Medulla oblongata (tissue), 1 donor: Measurements from ENCODE around the gene ZNF282.

Source experiments
- DNase-seq: peaks from one replicate; pipeline ENCODE4 v3.0.0-alpha.2; 2015; ENCODE audit errors: extremely low spot score

The ZNF282 gene

DNA sequence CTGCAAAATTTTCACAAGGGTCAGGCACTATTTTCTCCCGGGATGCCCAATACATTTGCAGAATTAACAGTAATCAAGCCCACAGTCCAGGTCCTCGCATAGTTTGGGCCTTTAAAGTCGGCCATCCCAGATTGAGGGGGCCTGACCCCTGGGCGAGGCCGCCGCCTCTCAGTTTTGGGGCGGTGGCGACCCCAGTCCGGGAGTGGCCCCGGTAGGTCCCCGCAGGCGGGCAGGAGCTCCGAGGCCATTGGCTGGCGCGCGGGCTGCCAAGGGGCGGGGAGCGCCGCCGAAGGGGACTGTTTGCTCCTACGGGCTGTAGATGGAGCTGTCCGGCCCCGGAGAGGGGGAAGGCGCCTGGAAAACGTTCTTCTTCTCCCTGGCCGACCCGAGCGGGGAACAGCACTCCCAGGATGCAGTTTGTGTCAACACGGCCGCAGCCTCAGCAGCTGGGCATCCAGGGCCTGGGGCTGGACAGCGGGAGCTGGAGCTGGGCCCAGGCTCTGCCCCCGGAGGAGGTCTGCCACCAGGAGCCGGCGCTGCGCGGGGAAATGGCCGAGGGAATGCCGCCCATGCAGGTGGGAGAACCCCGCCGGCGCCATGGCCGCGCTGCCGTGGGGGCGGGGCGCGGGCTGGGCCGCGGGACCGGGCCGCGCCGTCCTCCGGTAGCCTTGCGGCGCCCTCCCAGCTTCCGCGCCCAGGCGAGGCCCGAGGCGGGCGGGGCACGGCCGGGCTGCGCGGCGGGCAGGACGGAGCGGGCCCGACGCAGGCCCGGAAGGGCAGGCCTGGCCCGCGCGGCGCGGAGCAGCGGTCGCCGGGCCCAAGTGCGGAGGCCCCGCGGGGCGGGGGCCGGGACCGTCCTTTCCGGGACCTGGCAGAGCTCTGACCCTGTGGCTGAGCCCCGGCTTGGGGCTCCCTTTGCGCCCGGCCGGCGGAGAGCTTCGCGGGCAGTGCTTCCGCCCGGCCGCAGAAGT lies at the start of gene ZNF282:
Gene ZNF282, plus strand, starts transcription at position 367 of the 971 bp plus-strand sequence. Its CDS starts 44 bp downstream, at position 411.
- peak; percentile 91 for DNase-seq

DNA sequence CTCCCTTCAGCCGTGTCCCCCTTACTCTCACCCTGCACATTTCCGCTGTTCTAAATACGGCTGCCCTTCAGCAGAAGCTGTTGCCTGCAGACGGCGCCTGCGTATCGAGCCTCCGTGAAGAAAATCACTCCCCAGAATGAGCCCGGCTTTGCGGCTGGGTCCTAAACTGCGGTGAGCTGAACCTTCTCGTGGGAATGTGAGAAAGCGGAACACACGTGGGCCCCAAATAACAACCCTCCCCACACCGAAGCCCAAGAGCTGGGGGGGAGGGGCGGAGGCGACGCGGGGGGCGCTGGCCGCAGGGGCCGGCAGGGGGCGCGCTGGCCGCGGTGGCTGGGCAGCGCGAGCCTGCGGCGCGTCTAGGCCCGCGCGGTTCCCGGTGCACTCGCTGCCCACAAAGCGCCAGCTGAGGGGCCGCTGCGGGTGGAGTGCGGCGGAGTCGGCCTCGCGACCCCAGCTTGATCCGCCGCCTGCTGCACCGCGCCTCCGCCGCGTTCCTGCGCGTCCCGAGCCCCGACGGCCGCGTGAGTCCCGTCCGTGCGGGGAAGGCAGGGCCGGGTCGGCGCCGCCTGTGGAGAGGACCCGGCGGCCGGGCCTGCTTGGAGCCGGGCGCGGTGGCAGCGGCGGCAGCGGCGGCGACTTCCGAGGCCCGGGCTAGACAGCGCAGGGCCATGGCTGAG lies 48.1 kb upstream of the ZNF282 start, which contains the start of gene ZNF398:
Gene ZNF398, plus strand, starts transcription at position 382 of the 680 bp plus-strand sequence. Its CDS starts 290 bp downstream, at position 672.
- peak; percentile 79 for DNase-seq

DNA sequence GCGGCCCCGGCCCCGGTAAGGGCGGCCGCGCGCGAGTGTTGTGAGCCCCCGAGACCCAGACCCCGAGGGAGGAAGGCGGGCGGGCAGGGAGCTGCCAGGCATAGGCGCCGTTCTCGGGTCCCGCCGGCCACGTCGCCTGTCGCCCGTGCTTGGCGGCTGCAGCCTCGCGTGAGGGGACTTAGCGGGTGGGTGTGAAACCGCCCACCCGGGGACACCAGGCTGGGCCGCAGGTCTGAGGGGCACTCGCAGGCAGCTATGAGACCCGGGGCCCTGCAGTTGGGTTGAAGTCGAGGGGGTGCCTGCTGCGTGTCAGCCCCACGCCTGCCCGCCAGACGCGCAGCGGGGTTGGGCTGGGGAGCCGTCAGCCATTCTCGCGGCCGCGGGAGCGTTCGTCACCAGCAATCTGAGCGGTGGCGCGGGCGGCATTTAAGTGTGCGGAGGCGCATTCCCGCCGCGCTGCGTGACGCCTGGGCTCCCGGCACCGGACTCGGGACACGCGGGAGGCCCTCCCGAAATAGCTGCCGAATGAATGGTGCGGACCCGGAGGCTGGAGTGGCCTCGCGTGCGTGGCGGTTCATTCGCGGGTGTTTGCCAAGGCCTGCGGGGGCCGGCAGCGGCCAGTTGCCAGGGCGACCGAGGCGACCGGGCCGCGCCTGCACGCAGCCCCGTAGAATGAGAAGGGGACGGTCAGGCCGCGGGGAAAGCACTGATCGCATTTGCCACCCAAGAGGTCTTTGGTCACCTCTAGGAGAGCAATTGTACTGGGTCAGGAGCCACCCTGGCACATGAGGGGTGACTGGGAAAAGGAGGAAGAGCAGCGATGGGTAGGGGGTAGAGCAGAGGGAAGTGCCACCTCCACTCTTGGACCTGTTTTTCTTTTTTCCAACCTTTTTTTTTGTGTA lies 47.3 kb upstream of the ZNF282 start:
- peak; percentile 12 for DNase-seq

DNA sequence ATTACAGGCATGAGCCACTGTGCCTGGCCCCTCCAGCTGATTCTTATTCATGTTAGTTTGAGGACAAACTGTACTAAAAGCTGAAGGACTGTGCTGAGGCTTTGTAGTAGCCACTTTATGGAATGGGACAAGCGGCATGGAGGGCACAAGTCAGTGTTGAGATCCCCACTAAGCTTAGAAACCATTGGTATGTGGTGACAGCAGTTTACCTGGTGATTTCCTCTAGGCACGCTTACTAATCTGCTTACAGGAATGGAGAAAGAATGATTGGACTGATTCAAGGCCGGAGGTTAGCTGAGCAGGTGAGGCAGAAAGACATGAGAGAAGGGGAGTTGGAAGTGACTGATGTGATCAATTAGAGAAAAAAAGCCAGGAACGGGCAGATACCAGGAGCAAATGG lies 44.4 kb upstream of the ZNF282 start:
- DNase-seq: no peak

DNA sequence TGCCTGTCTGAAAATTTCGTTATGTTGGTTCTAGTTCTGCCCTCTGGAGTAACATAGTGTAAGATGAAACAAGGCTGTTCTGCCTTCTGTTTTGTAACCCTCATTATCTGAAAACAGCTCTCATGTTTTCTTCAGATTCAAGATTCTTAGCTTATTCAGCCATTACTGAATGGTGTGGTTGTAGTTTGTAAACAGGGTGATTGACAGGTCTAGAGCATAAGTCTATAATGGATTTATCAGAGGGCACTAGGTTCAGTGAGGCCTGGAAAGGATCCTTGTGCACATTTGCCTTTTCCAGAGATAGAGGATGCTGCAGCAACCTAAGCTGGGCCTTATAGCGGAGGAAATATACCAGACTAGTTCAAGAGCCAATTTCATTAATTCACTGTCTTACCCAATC lies 42.0 kb upstream of the ZNF282 start:
- DNase-seq: no peak

DNA sequence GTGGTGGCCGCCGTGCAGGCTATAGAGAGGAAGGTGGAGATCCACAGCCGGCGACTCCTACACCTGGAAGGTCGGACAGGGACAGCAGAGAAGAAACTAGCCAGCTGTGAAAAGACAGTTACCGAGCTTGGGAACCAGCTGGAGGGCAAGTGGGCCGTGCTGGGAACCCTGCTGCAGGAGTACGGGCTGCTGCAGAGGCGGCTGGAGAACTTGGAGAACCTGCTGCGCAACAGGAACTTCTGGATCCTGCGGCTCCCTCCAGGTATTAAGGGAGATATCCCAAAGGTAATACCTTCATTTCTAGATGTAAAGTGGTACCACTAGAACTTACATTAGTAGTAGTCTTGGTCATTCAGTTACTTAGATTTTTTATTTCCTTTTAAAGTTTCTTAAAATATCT lies 41.3 kb upstream of the ZNF282 start:
- DNase-seq: no peak

DNA sequence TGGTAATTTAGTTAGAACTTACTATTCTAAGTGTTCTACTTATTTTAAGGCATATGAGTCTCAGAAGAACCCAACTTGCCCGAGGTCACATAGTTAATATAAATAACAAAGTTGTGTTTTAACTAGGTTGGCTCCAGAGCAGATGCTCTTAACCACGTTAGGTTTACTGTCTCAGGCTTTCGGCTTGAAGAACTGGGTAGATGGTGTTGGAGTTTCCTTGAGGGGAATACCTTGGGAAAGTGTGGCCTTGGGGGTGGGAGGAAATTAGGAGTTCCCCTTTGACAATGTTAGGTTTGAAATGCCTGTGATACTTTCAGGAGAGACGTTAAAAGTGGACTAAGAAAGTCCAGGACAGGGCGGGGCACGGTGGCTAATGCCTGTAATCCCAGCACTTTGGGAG lies 38.4 kb upstream of the ZNF282 start:
- DNase-seq: no peak

DNA sequence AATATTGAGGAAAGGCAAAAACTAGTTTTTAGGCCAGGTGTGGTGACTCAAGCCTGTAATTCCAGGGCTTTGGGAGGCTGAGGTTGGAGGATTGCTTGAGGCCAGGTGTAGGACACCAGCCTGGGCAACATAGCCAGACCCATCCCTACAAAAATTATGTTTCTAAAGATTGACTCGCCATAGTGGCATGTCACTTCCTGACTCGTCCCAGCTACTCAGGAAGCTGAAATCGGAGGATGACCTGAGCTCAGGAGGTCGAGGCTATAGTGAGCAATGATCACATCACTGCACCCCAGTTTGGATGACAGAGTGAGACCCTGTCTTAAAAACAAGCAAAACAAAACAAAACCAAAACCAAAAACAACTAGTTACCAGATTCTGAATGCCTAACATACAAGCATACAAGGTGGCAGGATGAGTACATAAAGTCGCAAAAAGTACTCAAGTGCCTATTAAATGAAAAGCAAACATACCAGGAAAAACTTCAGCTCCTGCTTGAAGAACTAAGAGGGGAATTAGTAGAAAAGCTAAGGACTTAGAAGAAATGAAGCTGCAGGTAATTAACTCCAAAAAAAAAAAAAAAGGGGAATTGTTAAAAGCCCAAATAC lies 34.0 kb upstream of the ZNF282 start:
- no peak for DNase-seq

DNA sequence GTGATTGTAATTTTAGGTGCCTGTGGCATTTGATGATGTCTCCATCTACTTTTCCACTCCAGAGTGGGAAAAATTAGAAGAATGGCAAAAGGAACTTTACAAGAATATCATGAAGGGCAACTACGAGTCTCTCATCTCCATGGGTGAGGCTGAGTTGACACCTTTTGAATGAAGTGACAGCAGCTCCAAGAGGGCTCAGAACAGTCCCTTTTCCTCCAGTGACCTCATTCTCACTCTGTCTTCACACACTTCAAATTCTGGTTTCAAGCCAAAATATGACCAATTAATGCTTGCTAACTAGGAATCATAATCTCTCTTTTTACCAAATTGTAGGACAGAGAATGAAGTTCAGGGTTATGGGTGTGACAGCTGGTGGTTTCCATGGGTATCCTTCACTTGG lies 29.2 kb upstream of the ZNF282 start:
- no peak for DNase-seq

DNA sequence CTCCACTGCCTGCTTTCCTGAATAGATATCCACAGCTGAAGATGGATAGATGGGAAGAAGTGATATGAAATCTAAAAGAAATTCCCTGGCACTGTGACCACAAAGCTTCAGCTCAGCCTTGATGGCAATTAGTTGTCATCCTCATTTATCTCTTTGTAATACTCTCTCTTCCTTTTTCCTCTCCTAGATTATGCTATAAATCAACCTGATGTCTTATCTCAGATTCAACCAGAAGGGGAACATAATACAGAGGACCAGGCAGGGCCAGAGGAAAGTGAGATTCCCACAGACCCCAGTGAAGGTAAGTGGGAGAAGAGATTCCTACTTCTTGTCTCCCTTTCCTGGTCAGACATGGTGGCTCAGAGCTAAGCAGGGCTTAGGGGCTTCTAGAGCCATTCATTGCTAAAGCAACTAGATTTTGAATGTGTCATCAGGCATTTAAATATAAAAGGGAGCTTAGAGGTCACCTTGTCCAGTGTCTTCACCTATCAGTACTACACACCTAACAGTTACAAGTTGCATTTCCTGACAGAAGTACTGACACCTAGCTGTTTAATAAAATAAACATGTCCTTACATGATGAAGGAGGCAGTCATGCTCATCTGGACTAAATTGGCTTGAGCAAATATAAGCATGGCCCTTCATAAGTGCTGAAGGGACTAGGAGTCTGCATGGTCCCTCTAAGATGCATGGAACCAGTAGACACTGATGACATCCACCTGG lies 28.6 kb upstream of the ZNF282 start:
- no peak for DNase-seq

DNA sequence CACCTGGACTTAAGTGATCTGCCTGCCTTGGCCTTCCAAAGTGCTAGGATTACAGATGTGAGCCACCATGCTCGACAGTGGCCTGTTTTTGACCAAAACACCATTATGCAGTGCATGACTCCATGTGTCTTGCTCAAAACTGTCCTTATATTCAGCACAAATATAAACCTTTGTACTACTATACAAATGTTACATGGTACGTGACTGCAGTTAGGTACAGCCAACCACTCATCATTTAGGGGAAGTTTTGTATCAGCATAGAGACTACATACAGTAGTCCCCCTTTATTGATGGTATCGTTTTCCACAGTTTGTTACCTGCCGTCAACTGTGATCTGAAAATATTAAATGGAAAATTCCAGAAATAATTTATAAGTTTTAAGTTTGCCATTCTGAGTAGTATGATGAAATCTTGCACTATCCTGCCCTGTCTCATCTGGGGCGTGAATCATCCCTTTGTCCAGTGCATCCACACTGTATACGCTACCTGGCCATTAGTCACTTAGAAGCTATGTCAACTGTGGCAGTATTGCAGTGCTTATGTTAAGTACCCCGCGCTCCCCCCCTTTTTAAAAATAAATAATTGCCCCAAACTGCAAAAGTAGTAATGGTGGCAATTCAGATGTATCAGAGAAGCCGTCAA lies 23.3 kb upstream of the ZNF282 start:
- no peak for DNase-seq

DNA sequence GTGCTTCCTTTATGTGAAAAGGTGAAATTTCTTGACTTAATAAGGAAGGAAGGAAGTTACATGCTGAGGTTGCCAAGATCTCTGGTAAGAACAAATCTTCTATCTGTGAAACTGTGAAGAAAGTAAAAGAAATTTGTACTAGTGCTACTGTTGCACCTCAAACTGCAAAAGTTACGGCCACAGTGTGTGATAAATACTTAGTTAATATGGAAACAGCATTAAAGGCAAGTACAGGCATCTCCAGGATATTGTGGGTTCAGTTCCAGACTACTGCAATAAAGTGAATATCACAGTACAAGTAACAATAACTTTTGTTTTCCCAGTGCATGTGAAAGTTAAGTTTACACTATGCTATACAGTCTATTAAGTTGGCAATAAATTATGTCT lies 22.8 kb upstream of the ZNF282 start:
- DNase-seq: no peak

DNA sequence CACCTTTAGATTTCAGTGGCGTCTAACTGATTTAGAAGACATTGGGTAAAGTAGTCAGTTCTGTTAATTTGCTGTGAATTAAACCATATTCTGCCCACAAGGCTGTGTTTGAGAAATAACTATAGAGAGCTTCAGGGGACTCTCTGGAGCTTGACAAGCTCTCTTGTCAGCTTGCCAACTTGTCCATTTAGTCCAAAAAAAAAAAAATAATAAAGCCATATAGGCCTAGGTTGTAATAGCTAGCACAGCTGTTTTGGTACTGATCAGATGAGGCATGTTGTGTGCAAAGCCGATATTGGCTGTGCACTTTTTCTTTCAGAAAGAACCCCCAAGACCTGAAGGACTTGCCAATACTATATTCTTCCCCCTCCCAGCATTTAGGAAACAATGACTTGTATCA lies 20.2 kb upstream of the ZNF282 start:
- DNase-seq: no peak

DNA sequence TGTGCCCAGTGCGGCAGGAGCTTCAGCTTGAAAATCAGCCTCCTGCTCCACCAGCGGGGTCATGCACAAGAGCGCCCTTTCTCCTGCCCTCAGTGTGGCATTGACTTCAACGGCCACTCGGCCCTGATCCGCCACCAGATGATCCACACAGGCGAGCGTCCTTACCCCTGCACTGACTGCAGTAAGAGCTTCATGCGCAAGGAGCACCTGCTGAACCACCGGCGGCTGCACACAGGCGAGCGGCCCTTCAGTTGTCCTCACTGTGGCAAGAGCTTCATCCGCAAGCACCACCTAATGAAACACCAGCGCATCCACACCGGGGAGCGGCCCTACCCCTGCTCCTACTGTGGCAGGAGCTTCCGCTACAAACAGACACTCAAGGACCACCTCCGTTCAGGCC lies 16.1 kb upstream of the ZNF282 start:
- DNase-seq: no peak

DNA sequence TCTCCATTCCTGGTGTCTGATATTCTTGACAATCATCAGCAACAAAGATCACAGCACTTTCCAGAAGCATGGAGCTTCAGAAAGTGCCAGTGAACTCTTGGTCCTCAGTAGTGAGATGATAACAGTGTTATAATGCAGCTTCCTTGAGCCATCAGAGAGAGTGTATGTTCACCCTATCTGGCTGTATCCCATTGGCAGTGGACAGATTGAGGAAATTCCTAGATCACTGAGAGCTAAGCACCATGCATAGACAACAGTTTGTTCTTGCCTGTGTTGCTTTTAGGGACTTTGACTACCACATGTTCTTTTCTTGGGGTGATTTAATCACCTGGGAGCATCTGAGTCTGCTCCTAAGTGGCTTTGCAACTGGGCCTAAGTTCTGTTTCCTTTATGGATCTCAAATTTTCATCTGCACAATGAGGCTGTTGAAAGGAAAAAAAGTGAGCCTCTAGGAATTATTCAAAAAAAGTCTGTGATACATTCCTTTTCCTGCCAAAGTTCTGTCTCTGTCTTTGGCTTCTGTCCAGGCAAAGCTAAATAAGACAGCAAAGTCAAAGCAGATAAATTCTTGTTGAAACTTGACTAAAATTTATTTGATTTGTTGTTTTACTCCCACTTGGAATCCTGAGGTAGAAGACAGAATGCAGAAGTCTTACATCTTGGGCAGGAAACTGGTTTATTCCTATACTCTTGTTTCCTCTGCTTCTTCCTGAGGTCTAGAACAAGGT lies 14.5 kb upstream of the ZNF282 start:
- DNase-seq: no peak

DNA sequence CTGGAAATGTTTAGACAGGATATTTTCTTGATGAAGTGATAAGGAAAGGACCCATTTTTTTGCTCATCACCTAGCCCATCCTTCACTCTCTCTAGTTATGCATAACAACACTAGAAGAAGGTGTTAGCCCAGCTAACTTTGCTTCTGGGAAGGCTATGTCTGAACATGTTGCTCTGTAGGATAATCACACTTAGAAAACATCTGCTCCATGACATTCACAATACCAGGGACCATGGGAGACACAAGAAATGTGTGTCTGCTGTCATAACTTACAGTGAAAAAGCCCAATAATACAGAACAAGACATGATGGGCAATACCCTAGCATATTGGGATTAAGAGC lies 13.9 kb upstream of the ZNF282 start:
- DNase-seq: no peak

DNA sequence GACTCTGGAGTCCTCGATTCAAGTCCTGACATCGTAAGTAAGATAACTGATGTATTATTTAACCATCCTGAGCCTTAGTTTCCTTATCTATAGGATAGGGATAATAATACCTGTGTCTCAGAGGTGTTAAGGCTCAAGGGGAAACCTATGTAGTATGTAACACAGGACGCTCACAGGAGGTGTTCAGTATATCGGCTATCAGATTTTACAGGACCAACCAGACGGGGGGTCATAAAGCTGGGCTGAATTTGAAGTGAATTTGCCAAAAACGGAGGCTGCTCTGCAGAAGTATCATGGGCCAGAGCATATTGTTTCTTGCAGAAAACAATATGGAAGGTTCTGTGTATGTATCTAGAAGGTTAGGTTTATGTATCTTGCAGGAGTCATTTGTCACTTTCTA lies 11.1 kb upstream of the ZNF282 start:
- DNase-seq: no peak

DNA sequence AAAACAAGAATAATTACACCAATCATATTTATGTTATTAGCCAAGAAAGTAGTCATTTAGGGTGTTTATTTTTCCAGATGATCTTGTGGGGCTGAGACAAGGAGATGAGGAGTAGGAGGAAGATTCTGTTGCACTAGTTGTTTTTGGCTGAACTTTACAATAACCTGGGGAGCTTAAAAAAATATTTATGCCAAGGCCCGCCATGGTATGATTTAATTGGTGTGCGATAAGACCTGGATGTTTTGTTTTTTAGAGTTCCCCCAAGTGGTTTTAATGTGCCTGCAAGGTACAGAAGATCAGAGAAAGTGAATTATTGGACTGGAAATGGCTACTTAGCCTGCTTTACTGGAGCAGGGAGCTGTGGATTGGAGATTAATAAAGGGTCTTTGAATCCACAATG lies 7.1 kb upstream of the ZNF282 start:
- DNase-seq: no peak

DNA sequence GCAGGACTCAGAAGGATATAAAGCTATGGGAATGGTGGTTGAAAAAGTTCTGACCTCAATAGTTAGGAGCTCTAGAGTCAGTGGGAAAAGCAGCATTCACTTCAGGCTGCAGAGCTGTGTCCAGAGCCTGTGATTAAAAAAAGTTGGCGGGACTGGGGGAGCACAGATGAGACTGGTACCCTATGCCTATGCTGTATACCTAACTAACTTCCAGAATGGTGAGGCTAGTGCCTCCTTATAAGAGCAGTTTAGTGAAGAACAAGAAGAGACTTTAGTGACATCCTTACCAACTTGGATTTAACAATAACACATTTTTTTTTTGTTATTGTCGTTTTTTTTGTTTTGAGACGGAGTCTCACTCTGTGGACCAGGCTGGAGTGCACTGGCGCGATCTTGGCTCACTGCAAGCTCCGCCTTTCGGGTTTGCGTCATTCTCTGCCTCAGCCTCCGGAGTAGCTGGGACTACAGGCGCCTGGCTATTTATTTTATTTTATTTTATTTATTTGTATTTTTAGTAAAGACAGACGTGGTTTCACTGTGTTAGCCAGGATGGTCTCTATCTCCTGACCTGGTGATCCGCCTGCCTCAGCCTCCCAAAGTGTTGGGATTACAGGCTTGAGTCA lies 6.6 kb upstream of the ZNF282 start:
- no peak for DNase-seq
